Liver (tissue), 9 donors: ENCODE data around the gene NUP35. TPM values are rescaled to one million over a fixed set of nuclear protein-coding genes. Genes with fewer than 3 reads are reported as not detected.

Source experiments
- DNase-seq: peaks from one replicate; pipeline ENCODE4 v3.0.0-alpha.2; 2017; ENCODE audit warnings: low spot score
- H3K27ac ChIP-seq, 2 donors: one replicate each; pipeline ENCODE4 v1.7.0; 2013; ENCODE audit warnings: inconsistent platforms in 2 of 2, low read length in 2 of 2, control low read depth in 1 of 2, low read depth in 1 of 2, mild to moderate bottlenecking in 1 of 2
- H3K27me3 ChIP-seq, 4 donors: one replicate each; pipeline versions ENCODE4 v1.6.1 to v1.7.0; 2013; ENCODE audit warnings: low read length in 3 of 4, inconsistent platforms in 1 of 4, mild to moderate bottlenecking in 1 of 4, moderate library complexity in 1 of 4; ENCODE audit not compliant: control insufficient read depth in 4 of 4, insufficient read depth in 4 of 4
- H3K36me3 ChIP-seq, 4 donors: one replicate each; pipeline versions ENCODE4 v1.6.1 to v1.7.0; 2013; ENCODE audit warnings: low read length in 3 of 4, mild to moderate bottlenecking in 3 of 4, low read depth in 1 of 4, moderate library complexity in 1 of 4; ENCODE audit not compliant: control insufficient read depth in 4 of 4, insufficient read depth in 3 of 4
- H3K4me1 ChIP-seq, 4 donors: one replicate each; pipeline versions ENCODE4 v1.6.1 to v1.7.0; 2013; ENCODE audit warnings: low read length in 3 of 4, mild to moderate bottlenecking in 3 of 4, moderate library complexity in 1 of 4; ENCODE audit not compliant: control insufficient read depth in 4 of 4, insufficient read depth in 4 of 4
- H3K4me3 ChIP-seq, 3 donors: one replicate each; pipeline versions ENCODE4 v1.6.1 to v1.7.0; 2013; ENCODE audit warnings: low read length in 3 of 3, control low read depth in 1 of 3, low read depth in 1 of 3, mild to moderate bottlenecking in 1 of 3
- H3K9ac ChIP-seq, 2 donors: one replicate each; pipeline ENCODE4 v1.7.0; 2013; ENCODE audit warnings: low read length in 2 of 2, mild to moderate bottlenecking in 2 of 2, moderate library complexity in 2 of 2, control low read depth in 1 of 2, low read depth in 1 of 2
- H3K9me3 ChIP-seq, 4 donors: one replicate each; pipeline versions ENCODE4 v1.6.1 to v1.7.0; 2013; ENCODE audit warnings: low read length in 3 of 4; ENCODE audit not compliant: control insufficient read depth in 4 of 4
- ATF3 ChIP-seq: IDR thresholded peaks from 2 replicates; pipeline ENCODE4 v1.6.1; 2016; ENCODE audit warnings: antibody characterized with exemption
- EGR1 ChIP-seq, 2 donors: IDR thresholded peaks; 2 replicates each; pipeline ENCODE4 v1.6.1; 2016 to 2018; ENCODE audit warnings: antibody characterized with exemption in 2 of 2, low read depth in 2 of 2
- FOXA1 ChIP-seq: IDR thresholded peaks from 2 replicates; pipeline ENCODE4 v1.6.1; 2016; ENCODE audit warnings: antibody characterized with exemption
- FOXA2 ChIP-seq: IDR thresholded peaks from 2 replicates; pipeline ENCODE4 v1.6.1; 2016; ENCODE audit warnings: antibody characterized with exemption
- GABPA ChIP-seq, 2 donors: IDR thresholded peaks in 1 of 2; conservative IDR thresholded peaks in 1 of 2; 2 replicates each; pipeline ENCODE4 v1.6.1; 2016; ENCODE audit warnings: antibody characterized with exemption in 2 of 2, mild to moderate bottlenecking in 1 of 2, moderate library complexity in 1 of 2
- HNF4A ChIP-seq, 2 donors: conservative IDR thresholded peaks; 2 replicates each; pipeline ENCODE4 v1.6.1; 2016; ENCODE audit warnings: antibody characterized with exemption in 2 of 2, mild to moderate bottlenecking in 2 of 2
- HNF4G ChIP-seq: IDR thresholded peaks from 2 replicates; pipeline ENCODE4 v1.6.1; 2016; ENCODE audit warnings: antibody characterized with exemption
- JUND ChIP-seq, 2 donors: IDR thresholded peaks; 2 replicates each; pipeline ENCODE4 v1.6.1; 2016; ENCODE audit warnings: antibody characterized with exemption in 2 of 2
- NR2F2 ChIP-seq: IDR thresholded peaks from 2 replicates; pipeline ENCODE4 v1.6.1; 2016; ENCODE audit warnings: antibody characterized with exemption
- RAD21 ChIP-seq, 2 donors: IDR thresholded peaks; 2 replicates each; pipeline ENCODE4 v1.6.1; 2016; ENCODE audit warnings: antibody characterized with exemption in 2 of 2, mild to moderate bottlenecking in 2 of 2
- RXRA ChIP-seq, 2 donors: IDR thresholded peaks; 2 replicates each; pipeline ENCODE4 v1.6.1; 2017 to 2018; ENCODE audit warnings: antibody characterized with exemption in 2 of 2, mild to moderate bottlenecking in 1 of 2
- SP1 ChIP-seq: IDR thresholded peaks from 2 replicates; pipeline ENCODE4 v1.6.1; 2018; ENCODE audit warnings: antibody characterized with exemption, mild to moderate bottlenecking
- YY1 ChIP-seq: IDR thresholded peaks from 2 replicates; pipeline ENCODE4 v1.6.1; 2016; ENCODE audit warnings: antibody characterized with exemption, mild to moderate bottlenecking
- WGBS: extraction: QIAGEN DNeasy Blood & Tissue Kit; methylation state at CpG from one replicate; pipeline ENCODE4 v1.1.7; 2013; 5-methylcytosine and 5-hydroxymethylcytosine counted together
- polyA plus RNA-seq, 2 donors: library from polyadenylated mRNA; stranded (reverse) in 1 of 2; unstranded in 1 of 2; fragments of 200-250 nt in 1 of 2; fragments of >200 nt in 1 of 2; fragmentation: Nextera tagmentation in 1 of 2; extraction: Ambion mirVana in 1 of 2; gene quantifications; one replicate each; pipeline versions ENCODE4 v1.2.1 to v1.2.3, GENCODE V29; 2013 to 2015
- total RNA-seq, 2 donors: library from RNA; depleted of rRNA; stranded (reverse); fragments of >200 nt; gene quantifications; one replicate each; pipeline ENCODE4 v1.2.3, GENCODE V29; 2014
- TF ChIP-seq, protein P1 (sequence below): IDR thresholded peaks from 2 replicates; pipeline ENCODE4 v1.6.1; 2016; ENCODE audit warnings: antibody characterized with exemption
- donor health status: healthy.
- donor health status: healthy.
- donor health status: healthy.
- donor health status: healthy.
- donor health status: healthy.

NUP35 gene
- total and polyA plus RNA-seq, 4 donors: 6.8 to 15.0 (median 10.8) TPM

DNA sequence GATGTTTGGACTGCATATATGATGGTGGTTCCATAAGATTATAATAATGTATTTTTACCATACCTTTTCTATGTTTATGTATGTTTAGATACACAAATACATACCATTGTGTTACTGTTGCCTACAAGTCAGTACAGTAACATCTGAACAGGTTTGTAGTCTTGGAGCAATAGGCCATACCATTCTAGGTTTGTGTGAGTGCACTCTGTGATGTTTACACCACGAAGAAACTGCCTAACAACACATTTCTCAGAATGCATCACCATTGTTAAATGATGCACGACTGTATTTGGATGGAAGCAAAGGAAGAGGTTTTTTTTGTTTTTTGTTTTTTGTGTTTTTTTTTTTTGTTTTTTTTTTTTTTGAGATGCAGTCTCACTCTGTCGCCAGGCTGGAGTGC is 36.2 kb upstream of the NUP35 start:
- no peak for DNase-seq
- Histone ChIP-seq H3K27me3 (no peaks in the 10 kb centered on the region), H3K4me1 (peaks cover 0 to 3% (median 0%) of the 10 kb centered on the region in 4 donors), H3K36me3 (no peaks in the 10 kb centered on the region), H3K9me3 (no peaks in the 10 kb centered on the region), H3K9ac (no peak overlapping the region), H3K27ac (no peak overlapping the region), H3K4me3 (no peak overlapping the region)
- WGBS: 88% methylated on average over 3 of the region's 3 CpGs
- TF ChIP-seq FOXA1: no peak
- no peak for TF ChIP-seq HNF4G
- TF ChIP-seq JUND (IDR thresholded peaks at IDR 0.05): no peak
- no peak for TF ChIP-seq SP1
- TF ChIP-seq EGR1 (IDR thresholded peaks at IDR 0.05; ENCODE audit: low read depth in 2 of 2): no peak
- no peak for TF ChIP-seq RAD21 (IDR thresholded peaks at IDR 0.05)
- TF ChIP-seq HNF4A (conservative IDR thresholded peaks at IDR 0.05): no peak

GRCh38 chr2:183089192-183089851 is 34.9 kb upstream of the NUP35 start:
- WGBS: 93% methylated on average over 6 of the region's 6 CpGs
- Histone ChIP-seq H3K4me3 (no peak overlapping the region), H3K36me3 (no peaks in the 10 kb centered on the region), H3K9me3 (no peaks in the 10 kb centered on the region), H3K9ac (no peak overlapping the region), H3K27me3 (no peaks in the 10 kb centered on the region), H3K27ac (no peak overlapping the region), H3K4me1 (peaks cover 0 to 3% (median 0%) of the 10 kb centered on the region in 4 donors)
- DNase-seq: no peak
- TF ChIP-seq HNF4A (conservative IDR thresholded peaks at IDR 0.05) (no peak), NR2F2 (no peak), FOXA1 (no peak), GABPA (IDR thresholded peaks at IDR 0.05 in 1 of 2, conservative IDR thresholded peaks at IDR 0.05 in 1 of 2) (no peak), RAD21 (IDR thresholded peaks at IDR 0.05) (no peak), RXRA (IDR thresholded peaks at IDR 0.05) (no peak), ATF3 (no peak)
- TF ChIP-seq, protein P1, sequence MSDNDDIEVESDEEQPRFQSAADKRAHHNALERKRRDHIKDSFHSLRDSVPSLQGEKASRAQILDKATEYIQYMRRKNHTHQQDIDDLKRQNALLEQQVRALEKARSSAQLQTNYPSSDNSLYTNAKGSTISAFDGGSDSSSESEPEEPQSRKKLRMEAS: no peak

- no peaks in the 10 kb centered on the region for H3K36me3 ChIP-seq
- peaks cover 0 to 3% (median 0%) of the 10 kb centered on the region in 4 donors for H3K4me1 ChIP-seq
- no peaks in the 10 kb centered on the region for H3K9me3 ChIP-seq
- no peak overlapping the region for H3K27ac ChIP-seq
- no peak for TF ChIP-seq FOXA2
- no peak for TF ChIP-seq GABPA (IDR thresholded peaks at IDR 0.05 in 1 of 2, conservative IDR thresholded peaks at IDR 0.05 in 1 of 2)
- TF ChIP-seq YY1: peak; percentile 26
- TF ChIP-seq RAD21 (IDR thresholded peaks at IDR 0.05): no peak
- TF ChIP-seq HNF4A (conservative IDR thresholded peaks at IDR 0.05): peak; percentile 32 to 47
- TF ChIP-seq, protein P1: no peak
- TF ChIP-seq SP1: peak; percentile 42
- no peak overlapping the region for H3K9ac ChIP-seq
- no peak for DNase-seq
- H3K4me3 ChIP-seq: peak overlapping the region in 2 of 3 donors; percentile 12 to 55
- 65% methylated on average over 7 of the region's 7 CpGs for WGBS
- no peaks in the 10 kb centered on the region for H3K27me3 ChIP-seq
Observed at GRCh38 chr2:183091318-183091953, 32.8 kb upstream of the NUP35 start.
